Sigmoid colon (tissue), 4 donors: ENCODE results near the gene PRDM10.
"Not testable (repeated sequence)": the region's sequence is repeated elsewhere in the genome, so short reads cannot be mapped to it uniquely, and the experiment has no call there.

Experiments used
- EP300 ChIP-seq, 4 donors: sonication (generic); formaldehyde crosslinking; IDR thresholded peaks; one replicate each; pipeline ENCODE4 v1.6.1; 2017; ENCODE audit warnings: antibody characterized with exemption in 4 of 4
- TF ChIP-seq, protein P1 (sequence below), 4 experiments: fragments of 450-650 bp in 3 of 4; fragments of 200-600 bp in 1 of 4; IDR thresholded peaks; one replicate each; pipeline ENCODE4 v1.5.1; 2016 to 2019; ENCODE audit warnings: antibody characterized with exemption in 4 of 4, mild to moderate bottlenecking in 3 of 4, moderate library complexity in 2 of 4

GRCh38 chr11:130015846-130016245, 13.2 kb upstream of the PRDM10 start:
- TF ChIP-seq, protein P1, sequence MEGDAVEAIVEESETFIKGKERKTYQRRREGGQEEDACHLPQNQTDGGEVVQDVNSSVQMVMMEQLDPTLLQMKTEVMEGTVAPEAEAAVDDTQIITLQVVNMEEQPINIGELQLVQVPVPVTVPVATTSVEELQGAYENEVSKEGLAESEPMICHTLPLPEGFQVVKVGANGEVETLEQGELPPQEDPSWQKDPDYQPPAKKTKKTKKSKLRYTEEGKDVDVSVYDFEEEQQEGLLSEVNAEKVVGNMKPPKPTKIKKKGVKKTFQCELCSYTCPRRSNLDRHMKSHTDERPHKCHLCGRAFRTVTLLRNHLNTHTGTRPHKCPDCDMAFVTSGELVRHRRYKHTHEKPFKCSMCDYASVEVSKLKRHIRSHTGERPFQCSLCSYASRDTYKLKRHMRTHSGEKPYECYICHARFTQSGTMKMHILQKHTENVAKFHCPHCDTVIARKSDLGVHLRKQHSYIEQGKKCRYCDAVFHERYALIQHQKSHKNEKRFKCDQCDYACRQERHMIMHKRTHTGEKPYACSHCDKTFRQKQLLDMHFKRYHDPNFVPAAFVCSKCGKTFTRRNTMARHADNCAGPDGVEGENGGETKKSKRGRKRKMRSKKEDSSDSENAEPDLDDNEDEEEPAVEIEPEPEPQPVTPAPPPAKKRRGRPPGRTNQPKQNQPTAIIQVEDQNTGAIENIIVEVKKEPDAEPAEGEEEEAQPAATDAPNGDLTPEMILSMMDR (IDR thresholded peaks at IDR 0.05) = not testable (repeated sequence)
- TF ChIP-seq EP300 (IDR thresholded peaks at IDR 0.05) = not testable (repeated sequence)
